HG03378 (cell line): ENCODE measurements around the gene SUPT4H1.

Source experiments
- ATAC-seq: cut with Tn5 transposase; IDR thresholded peaks from one replicate; pipeline ENCODE4 v1.9.1; 2021; ENCODE audit warnings: mild to moderate bottlenecking, moderate library complexity; ENCODE audit not compliant: unreplicated experiment

The SUPT4H1 gene

DNA sequence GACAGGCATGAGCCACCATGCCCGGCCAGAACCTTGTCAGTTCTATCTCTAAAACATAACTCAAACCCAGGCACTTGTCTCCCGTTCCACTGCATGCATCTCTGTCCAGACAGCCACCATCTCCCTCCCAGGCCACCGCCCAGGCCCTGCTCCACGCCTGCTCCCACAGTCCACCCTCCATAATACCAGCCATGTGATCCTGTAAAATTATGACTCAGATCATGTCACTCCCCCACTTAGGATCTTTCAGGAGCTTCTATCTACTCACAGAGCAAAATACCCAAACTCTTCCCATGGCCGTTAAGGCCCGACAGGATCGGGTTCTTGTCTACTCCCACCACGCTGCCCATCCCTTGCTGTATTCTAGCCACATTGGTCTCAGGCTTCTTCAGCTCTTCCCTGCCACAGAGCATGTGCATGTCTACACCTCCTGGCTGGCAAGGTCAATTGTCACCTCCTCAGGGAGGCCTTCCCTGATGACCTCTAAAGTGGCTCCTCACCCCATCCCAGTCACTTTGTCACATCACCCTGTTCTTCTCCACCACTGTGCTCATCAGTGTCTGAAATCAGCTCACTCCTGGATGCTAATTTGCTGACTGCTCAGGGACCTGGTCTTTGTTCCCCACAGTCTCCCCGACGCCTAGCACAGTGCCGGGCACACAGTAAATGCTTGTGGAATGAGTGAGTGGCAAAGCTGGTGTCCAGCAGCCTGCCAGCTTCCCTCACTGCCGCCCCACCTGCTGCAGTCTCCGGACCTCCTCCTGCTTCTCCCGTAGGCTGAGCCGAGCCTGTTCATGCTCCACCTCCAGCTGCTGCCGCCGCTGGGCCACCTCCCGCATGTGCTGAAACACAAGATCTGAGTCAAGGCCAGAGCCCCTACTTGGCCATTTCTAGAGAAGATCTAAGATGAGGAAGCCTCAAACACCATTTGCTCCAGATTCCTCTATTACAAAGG is 30.2 kb downstream of the SUPT4H1 start:
- no peak for ATAC-seq

DNA sequence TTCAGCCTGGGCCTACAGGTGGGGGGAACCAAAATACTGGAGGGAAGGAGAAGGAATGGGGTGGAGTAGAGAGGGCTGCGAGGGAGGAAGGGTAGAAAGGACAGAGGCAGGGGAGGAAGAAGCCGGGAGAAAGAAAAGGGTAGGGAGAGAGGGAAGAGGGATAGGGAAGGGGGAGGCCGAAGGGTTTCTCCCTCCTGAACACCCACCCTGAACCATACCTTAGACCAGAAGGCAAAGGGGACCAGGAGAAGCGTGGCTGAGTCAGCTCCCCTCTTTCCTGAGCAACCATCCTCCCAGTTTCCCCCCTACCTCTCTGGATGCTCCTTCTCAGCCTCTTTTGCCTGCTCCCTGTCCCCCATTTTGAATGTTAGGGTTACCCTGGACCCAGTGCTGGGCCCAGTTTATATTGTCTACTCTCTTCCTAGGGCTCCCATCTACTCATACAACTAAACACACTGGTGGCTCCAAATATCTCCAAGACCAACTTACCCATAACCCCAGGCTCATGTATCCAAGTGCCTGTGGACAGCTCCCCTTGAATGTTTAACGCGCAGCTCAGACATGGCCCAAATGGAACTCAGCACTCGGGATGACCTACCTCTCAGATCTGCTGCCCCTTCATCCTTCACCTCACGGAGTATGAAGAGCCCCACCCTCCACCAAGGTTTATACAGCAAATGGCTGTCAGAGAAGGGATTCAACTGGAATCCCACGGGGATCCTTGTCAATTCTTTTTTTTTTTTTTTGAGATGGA is 31.3 kb downstream of the SUPT4H1 start:
- ATAC-seq: no peak

DNA sequence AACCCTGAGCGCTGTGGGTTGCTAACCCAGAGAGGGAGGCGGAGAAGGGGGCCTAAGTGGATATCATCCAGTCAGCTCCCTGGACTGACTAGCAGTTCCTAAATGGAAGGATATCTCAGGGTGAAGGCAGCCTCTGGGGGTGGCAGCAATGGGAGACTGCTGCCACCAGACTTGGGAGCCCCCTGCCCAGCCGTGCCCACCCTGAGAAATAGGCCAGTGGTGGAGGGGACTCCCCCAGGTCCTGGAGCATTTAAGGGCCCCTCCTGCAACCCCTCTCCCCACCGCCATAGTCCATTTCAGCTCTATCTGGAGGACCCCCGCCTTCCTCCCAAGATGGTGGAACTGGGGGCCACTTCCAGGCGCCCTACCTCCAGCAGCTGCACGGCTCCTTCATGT is 31.8 kb downstream of the SUPT4H1 start:
- ATAC-seq: no peak

DNA sequence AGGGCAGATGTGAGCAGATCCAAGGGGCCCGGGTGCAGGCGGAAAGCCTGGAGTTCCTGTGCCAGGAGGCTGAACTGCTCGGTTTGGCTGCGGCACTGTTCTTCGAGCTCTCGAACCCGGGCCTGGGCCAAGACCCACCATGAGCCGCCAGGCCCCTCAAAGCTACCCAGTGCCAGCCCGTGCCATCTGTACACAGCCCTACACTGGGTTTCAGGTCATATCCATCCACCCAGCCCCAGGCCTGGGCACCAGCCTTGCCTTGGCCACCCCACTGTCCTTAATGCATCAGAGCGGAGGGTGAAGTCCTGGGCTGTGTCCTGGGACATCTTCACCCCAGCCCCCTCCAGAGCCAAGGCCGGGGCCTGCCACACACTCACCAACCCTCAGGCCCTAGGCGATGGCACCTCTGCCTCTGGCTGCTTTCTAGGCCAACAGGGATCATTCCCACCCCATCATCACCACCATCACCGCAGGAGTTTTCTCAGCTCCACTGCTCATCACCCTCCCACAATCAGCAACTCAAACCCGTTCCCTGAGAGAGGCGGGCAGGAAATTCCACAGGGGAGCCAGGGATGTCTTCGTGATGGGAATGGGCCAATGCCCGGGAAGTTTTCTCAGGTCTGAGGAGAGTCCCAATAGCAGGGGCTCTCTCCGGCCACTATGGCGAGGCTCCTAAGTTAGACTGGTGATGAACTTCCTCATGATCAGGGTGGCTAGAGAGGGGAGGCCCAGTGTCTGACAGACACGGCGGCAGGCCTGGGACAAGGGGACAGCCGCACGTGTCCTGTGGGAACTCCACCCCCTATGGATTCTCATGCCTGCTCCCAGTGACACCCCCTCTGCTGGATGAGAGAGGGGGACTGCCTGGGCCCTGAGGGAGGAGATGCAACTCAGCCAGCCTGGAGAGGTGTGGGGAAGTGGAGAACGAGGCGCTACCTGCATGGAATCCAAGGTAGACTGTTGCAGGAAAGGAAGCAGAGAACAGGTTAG is 32.5 kb downstream of the SUPT4H1 start:
- ATAC-seq: no peak

DNA sequence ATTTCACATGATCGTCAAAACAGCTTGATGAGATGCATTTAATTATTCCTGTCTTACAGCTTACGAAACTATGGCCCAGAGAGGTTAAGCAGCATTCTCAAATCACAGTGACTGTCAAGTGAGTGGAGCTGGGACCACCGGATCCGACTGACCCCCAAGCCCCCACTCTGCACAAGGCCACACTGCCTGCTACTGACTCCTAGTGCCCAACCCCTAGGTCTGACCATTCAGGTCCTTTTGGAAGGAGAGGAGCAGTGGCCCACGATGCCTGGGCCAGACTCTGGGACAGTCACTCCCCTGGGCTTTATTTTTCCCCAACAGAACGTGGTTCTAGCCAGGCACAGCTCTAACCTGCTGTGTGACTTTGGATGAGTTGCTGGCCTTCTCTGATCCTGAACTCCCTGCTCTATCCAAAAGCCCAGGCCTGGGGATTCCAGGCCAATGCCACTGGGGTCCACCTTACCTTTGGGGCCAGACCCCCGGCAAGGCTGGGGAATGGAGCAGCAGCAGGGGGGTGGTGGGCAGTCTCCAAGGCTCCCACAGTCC is 33.3 kb downstream of the SUPT4H1 start:
- ATAC-seq: no peak

DNA sequence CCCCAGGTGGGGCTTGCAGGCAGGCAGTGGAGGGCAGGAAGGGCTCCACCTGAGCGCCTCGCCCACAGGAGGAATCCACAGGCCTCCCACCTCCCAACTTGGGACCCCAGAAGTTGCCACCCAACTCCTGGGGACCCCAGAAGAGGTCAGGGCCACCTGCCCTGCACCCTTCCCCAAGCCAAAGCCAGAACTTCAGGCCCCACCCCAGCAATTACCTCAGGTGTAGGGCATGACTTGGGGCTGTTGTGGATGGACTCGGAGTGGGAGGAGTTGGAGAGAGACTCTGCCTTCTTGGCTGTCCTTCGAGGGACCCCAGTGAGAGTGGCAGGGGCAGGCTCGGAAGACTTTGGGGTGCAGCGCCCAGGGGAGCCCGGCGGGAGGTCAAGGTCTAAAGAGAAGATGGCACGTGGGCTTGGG is 33.9 kb downstream of the SUPT4H1 start:
- ATAC-seq: no peak

DNA sequence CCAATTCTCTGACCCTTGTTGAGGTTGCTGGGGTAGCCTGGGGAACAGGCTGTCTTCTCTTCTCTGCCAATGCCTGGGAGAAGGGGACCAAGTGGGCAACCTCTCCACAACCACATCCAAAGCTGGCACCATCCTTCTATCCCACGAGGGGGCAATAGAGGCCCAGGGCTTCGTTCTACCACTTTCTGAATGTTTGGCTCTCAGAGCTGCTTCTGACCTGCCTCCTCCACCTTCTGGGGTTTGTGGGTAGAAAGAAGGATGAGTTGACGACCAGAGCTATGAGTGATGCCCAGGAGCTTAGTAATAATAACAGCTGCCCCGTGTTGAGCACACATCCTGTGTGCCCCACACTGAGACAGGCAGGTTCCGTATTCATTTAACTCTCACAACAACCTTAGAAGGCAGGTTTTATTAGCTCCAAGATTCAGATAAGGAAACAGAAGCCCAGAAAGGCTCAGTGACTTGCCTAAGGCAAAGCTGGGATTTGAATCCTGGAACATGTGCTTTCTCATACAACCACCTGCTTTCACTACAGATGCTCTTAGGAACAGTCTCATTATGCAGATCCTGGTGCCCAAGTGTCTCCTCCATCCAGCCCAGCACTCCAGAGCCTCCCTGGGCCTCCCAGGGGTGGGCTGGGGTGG is 34.5 kb downstream of the SUPT4H1 start:
- peak; percentile 66 for ATAC-seq

DNA sequence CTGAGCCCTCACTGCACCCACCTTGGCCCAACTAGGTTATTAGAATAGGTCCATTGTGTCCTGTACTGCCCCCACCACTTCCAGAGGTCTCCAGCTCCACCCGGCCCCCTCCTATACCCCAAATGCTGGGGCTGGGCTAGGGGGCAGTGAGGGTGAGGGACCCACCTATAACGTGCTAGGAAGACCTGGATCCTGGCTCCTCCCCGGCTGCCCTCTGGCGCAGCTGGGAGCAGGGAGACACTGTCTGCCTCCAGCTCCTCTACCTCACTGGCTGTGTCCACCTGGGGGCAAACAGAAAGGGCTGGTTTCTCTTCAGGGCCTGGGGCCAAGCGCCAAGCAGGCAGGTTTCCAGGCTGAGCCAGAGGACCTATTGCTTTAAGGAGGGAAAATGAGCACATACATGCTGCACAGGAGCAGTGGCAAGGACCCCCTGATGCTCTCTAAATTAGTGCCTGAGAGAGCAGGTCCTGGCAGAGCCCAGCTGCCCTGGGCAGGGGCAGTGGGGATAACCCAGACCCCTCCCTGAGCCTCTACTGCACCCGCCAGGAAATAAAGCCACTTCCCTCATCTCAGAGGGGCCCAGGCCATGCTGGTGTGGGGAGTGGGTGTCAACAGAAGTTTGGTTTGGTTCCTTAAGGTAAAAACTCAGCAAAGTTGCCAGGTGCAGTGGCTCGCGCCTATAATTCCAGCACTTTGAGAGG is 35.6 kb downstream of the SUPT4H1 start:
- no peak for ATAC-seq

DNA sequence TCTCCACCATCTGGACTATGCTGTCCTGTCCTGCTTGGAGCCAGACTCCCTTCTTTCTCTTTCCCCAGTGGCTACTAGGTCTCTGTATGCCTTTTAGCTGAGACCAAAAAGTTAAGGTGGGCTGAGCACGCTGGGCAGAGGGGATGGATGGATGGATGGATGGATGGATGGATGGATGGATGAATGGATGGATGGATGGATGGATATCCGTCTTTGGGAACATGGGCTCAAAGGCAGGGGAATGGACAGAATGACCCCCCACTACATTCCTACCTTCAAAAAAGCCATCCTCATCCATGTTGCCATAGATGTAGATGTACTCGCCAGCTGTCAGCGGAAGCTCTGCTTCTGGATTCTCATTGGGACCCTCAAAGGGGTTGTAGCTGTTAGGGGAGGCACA is 36.3 kb downstream of the SUPT4H1 start:
- ATAC-seq: no peak

DNA sequence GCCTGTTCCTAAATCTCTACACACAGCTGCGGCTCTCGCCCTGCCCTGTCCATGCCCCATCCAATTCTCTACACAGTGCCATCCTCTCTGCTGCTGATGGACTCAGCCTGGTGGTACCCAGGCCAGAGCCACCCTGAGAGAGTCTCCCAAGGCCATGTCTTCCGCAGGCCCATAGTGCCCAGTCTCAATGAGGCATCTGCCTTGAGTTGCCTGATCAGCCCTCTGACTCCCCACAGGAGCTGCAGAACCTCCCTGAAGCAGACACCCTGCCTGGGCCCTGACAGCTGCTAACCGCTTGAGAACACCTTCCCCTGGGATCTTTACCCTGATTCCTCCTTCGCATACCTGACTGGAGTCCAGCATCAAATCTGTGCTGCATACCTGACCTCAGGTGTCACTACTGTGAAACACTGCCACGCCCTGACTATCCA is 36.7 kb downstream of the SUPT4H1 start:
- ATAC-seq: no peak

DNA sequence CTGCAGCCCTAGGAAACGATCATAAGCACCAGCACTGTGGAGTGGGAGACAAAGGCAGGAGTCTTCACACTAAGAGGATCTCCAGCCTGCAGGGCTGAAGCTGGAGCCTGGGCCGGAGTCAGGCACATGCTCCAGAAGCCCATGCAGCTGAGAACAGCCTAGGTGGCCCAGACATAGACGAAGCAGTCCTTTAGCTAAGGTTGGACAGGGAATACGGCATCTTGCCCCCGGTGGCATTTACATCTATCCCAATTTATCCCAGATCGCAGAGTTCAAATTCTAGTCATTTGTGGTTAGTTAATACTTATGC is 37.3 kb downstream of the SUPT4H1 start:
- no peak for ATAC-seq

DNA sequence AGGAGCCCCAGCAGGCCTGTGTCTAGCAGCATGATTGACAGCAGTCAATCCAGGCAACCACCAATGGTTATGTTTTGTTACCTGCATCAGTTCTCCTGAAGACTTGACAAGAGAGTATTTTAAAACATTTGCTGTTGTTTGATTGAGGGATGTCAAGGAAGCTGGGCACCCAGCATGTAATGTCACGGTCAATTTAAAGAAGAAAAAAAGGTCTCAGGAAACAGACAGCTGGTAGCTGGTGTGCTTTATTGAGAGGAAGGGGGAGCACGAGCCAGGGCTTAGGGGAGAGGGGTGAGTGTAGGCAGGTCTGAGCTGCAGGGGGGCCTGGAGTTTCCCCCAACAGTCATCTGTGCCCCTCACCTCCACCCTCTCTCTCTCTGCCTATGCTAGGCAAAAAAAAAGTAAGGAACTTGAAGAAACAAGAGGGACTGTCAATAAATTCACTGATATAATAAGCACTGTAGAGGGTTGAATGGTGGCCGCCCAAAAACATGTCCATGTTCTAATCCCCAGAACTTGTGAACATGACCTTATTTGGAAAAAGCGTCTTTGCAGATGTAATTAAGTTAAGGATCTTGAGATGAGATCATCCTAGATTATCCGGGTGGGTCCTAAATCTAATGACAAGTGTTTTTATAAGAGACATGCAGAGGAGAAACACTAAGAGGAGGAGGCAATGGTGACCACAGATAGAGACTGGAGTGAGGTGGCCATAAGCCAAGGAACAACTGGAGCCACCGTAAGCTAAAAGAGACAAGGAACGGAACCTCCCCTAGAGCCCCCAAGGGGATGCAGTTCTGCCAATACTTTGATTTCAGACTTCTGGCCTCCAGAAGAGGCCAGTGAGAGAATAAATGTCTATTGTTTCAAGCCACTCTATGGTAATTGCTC is 37.9 kb downstream of the SUPT4H1 start:
- no peak for ATAC-seq

DNA sequence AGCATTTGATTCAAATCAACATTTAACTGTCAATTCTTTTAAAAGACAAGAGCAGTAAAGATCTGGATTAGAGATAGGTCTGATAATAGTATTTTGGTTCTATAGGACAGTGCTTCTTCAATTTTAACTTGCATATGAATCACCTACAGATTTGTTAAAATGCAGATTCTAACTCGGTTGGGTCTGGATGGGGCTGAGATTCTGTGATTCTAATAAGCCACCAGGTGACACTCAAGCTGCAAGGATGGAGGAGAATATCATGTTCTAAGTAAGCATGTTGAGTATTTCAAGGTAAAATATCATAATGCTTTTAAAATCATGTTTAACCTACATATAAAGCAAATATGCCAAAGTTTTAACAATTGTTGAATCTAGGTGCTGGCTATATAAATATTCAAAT is 39.2 kb downstream of the SUPT4H1 start:
- no peak for ATAC-seq

DNA sequence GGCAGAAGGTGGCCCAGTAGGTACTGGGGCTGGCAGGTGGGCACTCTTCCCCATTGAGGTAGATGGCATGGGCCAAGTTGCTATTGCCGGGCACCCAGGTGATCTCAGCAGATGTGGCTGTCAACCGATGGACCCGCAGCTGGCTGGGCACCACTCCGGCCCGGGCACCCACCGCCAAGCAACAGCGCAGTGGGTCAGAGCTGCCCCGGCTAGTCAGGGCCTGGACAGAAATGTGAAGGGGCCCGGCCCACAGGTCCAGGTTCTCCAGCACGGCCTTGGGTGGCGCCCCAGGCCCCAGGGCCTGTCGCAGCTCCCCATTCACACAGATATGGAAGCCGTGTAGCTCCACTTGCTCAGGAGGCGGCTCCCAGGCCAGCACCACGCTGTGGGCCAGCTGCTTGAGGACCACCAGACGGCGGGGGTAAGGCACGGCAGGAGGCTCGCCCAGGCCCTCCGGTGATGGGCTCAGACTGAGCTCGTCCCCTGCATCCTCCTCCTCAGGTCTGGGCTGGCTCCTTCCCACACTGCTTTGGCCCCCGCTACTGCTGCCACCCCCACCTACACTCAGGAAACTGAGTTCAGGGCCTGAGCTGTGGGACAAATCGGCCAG is 39.9 kb downstream of the SUPT4H1 start:
- no peak for ATAC-seq

DNA sequence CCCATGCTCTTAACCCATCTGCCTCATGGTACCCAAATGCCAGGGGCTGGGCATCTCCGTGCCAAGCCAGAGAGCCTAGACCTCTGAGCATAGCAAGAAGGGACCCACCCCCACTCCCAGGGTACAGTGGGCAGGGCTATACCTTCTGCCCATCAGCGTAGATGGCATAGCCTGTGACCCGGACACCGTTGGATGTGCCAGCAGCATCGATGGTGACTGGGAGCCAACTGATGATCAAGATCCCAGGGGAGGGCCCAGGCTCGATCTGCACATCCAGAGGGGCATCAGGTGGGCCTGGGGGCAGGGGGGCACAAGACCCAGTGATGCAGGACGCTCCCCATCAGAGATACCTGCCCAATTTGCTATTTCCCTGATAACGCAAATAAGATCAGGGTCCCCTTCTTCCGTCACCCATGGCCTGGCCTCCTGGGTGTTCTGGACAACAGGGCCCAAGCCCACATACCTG is 40.5 kb downstream of the SUPT4H1 start:
- ATAC-seq: no peak

DNA sequence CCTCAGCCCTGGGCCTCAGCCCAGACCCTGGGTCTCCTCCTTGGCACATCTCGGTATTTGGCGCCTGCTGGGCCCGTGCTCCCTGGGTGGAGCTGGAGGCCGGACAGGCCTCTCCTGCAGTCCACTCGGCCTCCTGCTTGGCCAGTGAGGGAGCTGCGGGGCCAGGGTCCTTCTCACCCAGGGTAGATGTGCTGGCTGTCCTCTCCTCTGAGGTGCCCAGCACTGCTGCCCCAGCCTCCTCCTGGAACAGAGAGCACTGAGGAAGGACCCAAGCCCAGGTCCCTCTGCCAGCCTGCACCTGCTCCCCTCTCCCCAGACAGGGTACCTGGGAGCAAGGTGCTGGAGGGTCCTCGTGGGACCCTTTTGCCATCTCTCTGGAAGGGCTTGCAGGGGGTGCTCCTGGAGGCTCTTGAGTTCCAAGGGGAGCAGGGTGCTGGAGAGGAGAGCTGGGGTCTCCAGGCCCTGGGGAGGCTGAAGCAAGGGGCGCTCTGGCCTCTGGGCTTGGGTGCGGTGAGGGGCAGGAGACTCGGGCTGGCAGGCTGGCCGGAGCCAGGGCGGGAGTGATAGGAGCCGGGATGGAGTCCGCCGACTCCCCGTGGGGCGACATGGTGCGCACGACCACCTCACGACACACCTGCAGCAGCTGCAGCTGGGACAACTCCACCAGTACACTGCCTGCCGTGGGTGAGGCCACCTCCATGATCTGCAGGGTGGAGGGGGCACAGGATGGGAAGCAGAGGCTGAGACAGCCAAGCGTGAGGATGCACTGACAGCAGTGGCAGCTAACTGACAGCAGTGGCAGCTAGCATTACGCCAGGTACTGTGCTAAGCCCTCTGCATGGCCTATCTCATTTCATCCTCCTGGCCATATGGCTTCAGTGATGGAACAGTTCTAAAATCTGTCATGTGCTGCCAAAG is 41.2 kb downstream of the SUPT4H1 start:
- ATAC-seq: no peak

DNA sequence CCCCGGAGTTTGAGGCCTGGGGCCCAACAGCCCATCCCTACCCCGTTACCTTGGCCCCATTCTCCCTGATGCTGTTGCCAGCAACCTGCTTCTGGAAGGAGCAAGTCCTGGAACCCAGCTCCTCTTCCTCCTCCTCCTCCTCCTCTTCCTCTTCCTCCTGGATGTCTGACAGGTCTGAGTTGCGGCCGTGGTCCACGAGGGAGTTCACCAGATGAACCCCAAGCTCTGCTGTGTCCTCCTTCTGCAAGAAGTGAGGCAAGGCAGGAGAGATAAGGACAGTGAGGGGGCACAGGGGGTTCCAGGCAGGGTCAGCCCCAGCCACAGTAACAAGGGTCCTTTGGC is 42.1 kb downstream of the SUPT4H1 start:
- ATAC-seq: no peak
